GM04503 (cell line): ENCODE measurements around the gene STYXL1.
"Not testable (repeated sequence)": the region's sequence is repeated elsewhere in the genome, so short reads cannot be mapped to it uniquely, and the experiment has no call there.

Experiments used
- DNase-seq: peaks from one replicate; pipeline ENCODE4 v3.0.0-alpha.2; 2012; ENCODE audit warnings: low read depth

The STYXL1 gene, protein sequence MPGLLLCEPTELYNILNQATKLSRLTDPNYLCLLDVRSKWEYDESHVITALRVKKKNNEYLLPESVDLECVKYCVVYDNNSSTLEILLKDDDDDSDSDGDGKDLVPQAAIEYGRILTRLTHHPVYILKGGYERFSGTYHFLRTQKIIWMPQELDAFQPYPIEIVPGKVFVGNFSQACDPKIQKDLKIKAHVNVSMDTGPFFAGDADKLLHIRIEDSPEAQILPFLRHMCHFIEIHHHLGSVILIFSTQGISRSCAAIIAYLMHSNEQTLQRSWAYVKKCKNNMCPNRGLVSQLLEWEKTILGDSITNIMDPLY

DNA sequence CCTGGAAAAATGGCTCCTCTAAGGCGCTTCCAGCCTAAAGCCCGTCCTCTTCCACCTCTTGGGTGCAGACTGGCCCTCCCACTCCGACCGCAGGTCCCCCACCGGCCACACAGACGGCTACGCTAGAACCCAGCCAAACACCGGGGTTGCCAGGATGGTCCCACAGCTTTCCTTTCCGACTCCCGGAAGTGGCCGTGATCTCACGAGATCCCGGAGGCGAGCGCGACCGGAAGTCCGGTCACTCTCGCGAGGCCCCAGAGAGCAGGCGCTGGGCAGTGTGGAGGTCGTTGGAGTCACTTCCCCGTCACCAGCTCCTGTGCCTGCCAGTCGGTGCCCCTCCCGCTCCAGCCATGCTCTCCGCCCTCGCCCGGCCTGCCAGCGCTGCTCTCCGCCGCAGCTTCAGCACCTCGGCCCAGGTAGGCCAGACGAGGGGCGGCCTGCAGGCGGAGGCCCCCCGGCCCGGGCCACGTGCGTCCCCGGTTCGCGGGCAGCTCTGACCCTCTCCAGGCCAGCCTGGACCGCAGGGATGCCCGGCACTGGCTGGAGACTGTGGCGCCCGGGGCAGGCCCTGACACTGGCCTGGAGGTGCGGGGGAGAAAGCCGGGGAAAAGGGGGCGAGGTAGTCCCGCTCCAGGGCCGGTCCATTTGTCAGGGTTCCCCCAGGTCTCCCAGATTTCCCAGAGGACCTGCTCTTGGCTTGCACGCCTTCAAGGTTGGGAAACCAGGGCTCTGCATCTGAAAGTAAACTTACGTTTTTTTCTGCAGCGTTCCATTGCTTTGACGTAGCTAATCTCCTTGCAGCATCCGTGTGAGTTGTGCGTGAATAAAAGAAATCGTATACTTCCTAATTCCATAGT, at the start of gene STYXL1, which contains the start of gene MDH2:
STYXL1 (minus strand) TSS at position 190 of the 857 bp plus-strand sequence. CDS start 17,477 bp downstream, outside the sequence.
MDH2 (plus strand) TSS at position 296 of the 857 bp plus-strand sequence; CDS start at position 351, 55 bp downstream.
- peak; percentile 84 for DNase-seq

DNA sequence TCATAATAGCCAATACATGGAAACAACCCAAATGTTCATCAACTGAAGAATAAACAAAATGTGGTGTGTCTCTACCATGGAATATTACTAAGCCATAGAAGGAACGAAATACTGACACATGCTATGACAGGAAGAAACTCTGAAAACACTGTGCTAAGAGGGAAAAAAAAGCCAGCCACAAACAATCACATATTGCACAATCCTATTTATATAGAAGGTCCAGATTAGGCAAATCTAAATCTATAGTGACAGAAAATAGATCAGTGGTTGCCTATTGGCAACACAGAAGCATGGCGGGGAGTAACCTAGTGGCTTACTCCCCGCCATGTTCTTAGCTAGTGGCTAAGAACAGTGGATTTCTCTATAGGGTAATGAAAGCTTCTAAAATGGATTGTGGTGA, 48.1 kb upstream of the STYXL1 start:
- no peak for DNase-seq

DNA sequence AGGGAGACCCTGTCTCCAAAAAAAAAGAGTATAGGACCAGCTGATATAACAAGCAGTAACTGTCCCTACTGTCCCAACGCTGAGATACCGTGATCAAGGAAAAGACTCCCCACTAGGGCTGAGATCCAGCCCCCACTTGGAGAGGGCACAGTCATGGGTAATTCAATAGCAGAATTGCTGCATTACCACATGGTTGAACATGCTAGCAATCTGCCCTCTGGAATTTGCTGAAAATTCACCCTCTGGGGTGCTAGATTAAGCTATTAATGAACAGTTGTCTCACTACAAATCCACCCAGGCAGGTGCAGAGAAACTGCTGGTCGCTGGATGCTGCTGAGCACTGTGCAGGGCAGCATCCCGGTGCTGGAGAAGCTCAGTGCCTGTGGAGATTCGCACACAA, 46.5 kb upstream of the STYXL1 start:
- DNase-seq = not testable (repeated sequence)

DNA sequence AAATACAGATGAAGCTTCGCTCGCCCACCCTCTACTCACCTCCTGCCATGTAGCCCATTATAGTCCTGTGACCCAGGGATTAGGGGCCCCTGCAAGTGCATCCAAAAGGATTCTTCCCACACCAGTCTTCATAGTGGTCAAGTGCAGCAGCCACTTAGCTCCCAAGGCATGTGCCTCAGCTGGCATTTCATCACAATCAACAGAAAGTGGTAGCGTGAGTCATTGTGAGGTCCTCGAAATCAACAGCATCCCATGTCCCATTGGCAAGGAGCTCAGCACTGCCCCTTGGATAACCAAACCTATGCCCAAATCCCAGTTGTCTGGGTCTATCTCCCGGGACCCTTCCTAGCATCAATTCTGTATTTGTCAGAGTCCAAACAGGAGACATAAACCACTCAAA, 45.7 kb upstream of the STYXL1 start:
- DNase-seq = not testable (repeated sequence)

DNA sequence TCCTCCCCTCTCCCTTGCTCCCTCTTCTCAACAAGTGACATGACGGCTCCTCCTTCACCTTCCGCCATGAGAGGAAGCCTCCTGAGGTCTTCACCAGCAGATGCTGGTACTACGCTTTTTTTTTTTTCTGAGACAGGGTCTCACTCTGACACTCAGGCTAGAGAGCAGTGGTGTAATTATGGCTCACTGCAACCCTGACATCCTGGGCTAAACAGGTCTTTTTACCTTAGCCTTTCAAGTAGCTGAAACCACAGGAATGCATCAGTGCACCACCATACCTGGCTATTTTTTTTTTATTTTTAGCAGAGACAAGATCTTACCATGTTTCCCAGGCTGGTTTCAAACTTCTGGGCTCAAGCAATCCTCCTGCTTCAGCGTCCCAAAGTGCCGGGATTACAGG, 43.7 kb upstream of the STYXL1 start:
- no peak for DNase-seq

DNA sequence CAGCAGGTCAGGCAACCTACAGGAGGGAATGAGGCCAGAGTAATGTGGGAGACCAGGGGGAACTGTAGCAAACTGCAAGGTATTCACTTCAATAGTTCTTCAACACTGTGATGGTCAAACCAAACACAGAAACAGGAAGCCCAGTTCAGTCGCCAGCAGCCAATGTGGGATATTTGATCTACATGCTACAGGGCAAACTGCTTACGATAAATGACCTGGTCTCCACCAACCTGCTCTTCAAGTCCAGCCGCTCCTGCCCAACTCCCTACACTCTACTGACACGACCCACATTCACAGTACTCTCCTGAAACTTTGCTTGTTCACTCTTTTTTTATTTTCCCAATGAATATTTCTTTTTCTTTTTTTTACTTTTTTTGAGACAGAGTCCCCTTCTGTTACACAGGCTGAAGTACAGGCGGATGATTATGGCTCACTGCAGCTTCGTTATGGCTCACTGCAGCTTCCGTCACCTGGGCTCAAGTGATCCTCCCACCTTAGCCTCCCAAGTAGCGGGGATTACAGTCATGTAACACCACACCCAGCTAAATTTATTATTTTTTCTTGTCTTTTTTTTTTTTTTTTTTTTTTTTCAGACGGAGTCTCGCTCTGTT, 42.2 kb upstream of the STYXL1 start:
- no peak for DNase-seq

DNA sequence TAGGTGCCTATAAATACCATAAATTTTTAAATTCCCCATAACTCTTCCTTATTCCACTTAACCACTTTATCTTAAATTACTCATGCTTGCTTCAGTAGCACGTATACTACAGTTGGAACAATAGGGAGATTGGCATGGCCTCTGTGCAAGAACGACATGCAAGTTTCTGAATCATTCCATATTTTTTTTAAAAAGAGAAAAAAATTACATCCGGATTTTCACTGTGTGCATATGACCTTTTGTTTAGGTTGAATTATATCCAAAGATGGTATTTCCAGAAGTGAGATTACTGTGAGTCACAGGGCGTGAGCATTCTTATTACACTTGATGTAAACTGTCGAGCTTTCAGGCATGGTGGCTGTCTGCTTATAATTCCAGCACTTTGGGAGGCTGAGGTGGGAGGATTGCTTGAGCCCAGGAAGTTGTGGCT, 39.6 kb upstream of the STYXL1 start:
- DNase-seq = peak; percentile 51

DNA sequence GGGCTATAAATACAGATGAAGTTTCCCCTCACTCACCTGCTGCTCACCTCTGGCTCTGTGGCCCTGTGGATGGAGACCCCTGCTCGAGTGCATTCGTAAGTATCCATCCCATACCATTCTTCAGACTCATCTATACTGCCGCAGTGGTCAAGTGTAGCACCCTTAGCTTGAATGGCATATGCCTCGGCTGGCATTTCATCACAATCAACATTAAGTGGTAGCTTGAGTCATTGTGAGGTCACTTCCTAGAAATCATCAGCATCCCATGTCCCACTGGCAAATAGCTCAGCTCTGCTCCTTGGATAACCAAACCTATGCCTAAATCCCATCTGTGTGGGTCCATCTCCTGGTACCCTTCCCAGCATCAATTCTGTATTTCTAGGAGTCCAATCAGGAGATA, 38.3 kb upstream of the STYXL1 start:
- DNase-seq = no peak

DNA sequence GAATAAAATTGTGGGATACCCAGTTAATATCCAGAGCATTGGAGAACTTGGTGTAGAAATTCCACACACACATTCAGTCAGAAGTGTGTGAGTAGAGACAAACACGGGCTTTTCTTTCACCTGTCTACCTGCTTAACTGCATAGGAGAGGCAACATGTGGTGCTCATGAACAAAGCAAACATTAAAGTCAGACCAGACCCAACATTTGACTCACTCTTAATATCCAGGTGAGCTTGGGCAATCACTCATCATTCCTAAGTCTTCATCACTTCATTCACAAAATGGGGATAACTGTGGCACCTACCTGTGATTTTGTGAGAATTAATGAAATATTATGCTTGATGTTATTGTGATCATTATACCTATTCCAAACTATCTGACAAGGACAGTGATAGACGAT, 36.3 kb upstream of the STYXL1 start:
- not testable (repeated sequence) for DNase-seq

DNA sequence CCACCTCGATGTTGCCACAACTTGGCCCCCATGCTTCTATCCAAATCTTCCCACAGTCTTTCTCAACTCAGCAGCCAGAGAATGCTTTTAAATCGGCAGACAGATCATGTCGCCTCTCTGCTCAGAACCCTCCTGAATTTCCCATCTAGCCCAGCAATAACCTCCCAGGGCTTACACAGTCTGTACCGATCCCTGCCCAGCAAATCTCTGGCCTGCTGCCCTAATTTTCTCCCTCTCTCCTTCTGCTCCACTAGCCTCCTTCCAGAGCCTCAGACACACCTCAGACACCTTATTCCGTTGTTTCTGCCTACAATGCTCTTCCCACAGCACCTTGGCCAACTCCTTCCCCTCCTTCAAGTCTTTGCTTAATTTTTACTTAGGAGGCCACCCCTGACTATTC, 32.4 kb upstream of the STYXL1 start:
- no peak for DNase-seq

DNA sequence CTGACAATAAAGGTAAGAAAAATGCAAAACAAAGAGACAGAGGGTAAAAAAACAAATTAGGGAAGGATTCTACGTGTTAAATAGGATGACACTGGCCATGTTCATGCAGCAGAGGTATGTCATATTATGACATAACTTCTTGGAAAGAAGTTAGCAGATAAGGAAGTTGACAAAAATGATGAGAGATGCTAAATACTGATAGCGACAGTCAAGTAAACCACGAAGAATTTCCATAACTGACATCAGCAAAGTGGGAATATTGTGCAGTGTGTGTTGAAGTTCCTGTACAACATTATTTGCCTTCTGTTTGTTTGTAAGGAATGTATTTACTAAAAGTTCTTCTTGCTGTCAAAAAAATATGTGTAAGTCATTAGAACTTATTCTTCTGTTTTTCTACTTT, 29.6 kb upstream of the STYXL1 start:
- DNase-seq = no peak

DNA sequence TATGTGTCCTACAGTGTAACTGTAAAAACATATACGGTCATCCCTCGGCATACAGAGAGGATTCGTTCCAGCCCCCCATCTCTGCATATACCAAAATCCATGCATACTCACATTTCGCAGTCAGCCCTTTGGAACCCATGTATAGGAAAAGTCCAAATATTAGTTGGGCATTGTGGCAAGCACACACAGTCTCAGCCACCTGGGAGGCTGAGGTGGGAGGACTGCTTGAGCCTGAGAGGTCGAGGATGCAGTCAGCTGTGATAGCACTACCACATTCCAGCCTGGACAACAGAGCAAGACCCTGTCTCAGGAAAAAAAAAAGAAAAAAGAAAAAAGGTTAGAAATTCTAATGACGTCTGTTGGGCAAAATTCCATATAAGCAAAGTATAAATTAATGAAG, 29.2 kb upstream of the STYXL1 start:
- no peak for DNase-seq

DNA sequence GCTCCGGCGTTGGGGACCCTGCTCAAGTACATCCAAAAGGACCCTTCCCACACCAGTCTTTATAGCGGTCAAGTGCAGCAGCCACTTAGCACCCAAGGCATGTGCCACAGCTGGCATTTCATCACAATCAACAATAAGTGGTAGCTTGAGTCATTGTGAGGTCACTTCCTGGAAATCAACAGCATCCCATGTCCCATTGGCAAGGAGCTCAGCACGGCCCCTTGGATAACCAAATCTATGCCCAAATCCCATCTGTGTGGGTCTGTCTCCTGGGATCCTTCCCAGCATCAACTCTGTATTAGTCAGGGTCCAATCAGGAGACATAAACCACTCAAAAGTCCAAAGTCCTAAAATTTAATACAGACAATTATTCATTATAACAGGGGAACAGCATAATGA, 27.2 kb upstream of the STYXL1 start:
- no peak for DNase-seq

DNA sequence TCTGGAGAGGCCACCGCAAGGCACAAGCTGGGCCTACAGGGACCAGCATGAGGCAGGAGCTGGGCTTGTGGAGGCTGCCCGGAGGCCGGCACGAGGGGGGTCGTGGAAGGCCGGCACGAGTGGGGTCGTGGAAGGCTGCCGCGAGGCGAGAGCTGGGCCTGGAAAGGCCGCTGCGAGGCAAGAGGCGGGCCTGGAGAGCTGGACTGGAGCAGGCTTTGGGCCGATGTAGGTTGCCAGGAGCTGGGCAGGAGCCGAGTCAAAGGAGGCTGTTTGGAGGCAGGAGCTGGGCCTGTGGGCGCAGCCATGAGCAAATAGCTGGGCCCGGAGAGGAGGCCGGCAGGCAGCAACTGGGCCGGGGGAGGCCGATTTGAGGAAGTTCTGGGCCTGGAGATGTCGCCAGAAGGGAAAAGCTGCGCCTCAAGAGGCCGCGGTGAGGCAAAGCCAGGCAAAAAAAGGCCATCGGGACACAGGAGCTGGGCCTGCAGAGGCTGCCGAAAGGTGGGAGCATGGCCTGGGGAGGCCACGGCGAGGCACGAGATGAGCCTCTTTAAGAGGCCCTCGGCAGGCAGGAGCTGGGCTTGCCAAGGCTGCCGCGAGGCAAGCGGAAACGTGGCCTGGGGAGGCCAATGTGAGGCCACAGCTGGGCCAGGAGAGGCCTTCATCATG, 26.6 kb upstream of the STYXL1 start:
- DNase-seq = no peak

DNA sequence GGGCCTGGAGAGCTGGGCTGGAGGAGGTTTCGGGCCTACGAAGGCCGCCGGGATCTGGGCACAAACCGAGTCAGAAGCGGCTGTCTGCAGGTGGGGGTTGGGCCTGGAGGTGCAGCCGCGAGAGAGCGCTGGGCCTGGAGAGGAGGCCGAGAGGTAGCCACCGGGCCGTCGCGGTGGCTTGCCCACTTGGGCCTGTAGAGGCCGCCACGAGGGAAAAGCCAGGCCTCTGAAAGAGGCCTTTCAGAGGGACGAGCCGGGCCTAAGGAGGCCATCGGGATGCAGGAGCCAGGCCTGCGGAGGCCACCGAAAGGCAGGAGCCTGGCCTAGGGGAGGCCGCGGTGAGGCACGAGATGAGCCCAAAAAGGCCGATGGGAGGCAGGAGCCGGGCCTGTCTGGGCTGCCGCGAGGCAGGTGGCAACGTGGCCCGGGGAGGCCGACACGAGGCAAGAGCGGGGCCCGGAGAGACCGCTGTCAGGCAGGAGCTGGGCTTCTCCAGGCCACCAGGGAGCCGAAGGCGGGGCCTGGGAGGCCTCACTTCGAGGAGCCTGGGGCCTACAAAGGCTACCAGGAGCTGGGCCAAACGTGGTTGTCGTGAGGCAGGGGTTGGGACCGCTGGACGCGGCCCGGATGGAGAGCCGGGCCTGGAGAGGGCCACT, 25.7 kb upstream of the STYXL1 start:
- no peak for DNase-seq

DNA sequence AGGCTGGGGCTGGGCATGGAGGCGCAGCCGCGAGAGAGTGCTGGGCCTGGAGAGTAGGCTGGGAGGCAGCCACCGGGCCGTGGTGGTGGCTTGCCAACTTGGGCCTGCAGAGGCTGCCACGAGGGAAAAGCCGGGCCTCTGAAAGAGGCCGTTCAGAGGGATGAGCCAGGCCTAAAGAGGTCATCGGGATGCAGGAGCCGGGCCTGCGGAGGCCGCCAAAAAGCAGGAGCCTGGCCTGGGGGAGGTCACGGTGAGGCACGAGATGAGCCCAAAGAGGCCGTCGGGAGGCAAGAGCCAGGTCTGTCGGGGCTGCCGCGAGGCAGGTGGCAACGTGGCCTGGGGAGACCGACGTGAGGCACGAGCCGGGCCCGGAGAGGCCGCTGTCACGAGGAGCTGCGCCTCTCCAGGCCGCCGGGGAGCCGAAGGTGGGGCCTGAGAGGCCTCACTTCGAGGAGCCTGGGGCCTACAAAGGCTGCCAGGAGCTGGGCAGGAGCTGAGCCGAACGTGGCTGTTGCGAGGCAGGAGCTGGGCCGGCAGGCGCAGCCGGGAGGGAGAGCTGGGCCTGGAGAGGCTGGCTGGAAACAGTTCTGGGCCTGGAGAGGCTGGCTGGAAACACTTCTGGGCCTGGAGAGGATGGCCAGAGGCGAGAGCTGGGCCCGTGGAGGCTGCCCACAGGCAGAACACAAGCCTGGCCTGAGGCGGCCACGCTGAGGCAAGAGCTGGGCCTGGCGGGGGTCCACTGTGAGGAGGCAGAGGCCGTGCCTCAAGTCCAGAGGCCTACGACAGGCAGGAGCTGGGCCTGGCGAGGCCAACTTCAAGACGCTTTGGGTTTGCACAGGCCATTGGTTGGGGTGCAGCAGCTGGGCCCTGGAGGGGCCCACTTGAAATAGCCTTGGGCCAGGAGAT, 24.7 kb upstream of the STYXL1 start:
- no peak for DNase-seq

DNA sequence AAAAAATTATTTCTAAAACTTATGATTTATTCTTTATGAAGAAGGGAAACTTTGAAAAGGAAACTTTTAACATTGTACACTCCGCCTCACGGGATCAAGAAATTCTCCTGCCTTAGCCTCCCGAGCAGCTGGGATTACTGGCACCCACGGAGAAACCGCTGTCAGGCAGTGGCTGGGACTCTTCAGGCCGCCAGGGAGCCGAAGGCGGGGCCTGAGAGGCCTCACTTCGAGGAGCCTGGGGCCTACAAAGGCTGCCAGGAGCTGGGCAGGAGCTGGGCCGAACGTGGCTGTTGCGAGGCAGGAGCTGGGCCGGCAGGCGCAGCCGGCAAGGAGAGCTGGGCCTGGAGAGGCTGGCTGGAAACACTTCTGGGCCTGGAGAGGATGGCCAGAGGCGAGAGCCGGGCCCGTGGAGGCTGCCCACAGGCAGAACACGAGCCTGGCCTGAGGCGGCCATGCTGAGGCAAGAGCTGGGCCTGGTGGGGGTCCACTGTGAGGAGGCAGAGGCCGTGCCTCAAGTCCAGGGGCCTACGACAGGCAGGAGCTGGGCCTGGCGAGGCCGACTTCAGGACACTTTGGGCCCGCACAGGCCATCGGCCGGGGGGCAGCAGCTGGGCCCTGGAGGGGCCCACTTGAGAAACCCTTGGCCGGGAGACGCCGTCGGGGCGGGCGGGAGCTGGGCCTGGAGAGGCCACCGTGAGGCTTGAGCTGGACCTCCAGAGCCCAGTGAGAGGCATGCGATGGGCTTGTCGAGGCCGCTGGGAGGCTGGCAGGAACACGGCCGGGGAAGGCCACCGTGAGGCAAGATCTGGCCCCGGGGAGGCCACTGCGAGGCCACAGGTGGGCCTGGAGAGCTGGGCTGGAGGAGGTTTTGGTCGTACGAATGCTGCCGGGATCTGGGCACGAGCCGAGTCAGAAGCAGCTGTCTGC, 23.8 kb upstream of the STYXL1 start:
- no peak for DNase-seq

DNA sequence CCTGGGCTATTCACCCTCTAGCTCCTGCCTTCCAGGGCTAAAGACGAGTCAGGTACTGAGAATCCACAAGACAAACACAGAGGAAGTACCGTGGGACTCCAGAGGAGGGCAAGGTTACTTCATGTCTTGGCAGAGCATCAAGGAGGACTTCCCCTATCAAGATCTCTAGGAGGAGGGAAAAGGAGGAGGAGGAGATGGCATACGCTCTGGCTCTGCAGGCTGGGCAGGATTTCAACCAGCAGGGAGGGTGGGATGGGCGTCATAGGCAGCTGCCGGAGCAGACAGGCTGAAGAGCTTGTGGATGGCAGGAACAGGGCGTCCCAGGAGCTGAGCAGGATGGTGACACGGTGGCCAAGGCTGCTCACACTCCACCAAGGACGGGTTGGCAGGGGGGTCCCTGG, 21.4 kb upstream of the STYXL1 start:
- DNase-seq = peak; percentile 73

DNA sequence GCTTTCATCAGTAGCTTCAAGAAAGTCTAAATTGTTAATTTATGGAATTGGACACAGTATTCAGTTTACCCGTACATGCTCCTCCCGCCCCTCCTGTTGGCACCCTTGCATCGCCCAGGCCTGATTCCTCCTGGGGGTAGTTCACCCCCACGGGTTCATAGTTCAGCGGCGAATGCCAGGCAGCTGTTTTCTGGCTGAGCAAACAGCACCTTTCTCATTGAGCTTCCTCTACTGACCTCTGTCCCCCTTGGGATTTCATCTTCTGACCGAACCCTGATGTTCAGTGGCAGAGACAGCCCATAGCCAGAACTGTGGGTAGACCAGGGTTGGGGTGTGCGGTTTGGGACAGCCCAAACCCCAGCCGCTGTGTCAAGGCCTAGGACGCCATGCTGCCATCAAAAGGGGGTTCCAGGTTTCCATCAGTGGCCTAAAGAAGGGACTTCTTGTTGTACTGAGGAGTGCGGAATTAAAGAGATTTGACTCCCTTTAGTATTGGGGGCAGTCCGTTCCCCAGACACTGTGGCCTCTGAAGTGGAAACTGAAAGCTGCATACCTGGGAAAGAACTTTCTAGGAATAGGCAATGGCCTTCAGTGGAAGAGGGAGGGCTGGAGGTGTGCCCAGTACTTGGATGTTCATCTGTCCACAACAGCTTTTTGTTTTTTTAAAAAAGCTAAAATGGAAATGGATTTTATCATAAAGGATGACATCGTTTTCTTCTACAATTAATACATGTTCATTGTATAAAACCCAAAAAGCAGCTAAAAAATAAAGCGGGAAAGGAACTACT, 19.1 kb upstream of the STYXL1 start:
- DNase-seq = no peak
